HG02943 (cell line): ENCODE data around the gene PLA2G1B.

Source experiments
- ATAC-seq: cut with Tn5 transposase; IDR thresholded peaks from one replicate; pipeline ENCODE4 v1.9.1; 2021; ENCODE audit warnings: mild to moderate bottlenecking, low read depth, moderate library complexity; ENCODE audit not compliant: unreplicated experiment

The PLA2G1B gene

GRCh38 chr12:120276734-120277133 is 50.8 kb downstream of the PLA2G1B start:
- ATAC-seq = no peak
